Measurements from ENCODE around the gene ORAI2.
"Not testable (repeated sequence)": the region's sequence is repeated elsewhere in the genome, so short reads cannot be mapped to it uniquely, and the experiment has no call there.

The ORAI2 gene

GRCh38 chr7:102505298-102506185 lies 72.2 kb downstream of the ORAI2 start:
- not testable (repeated sequence) for DNase-seq
